GM21423 (cell line): ENCODE measurements around the gene SSTR3.
A peak's percentile ranks its signal among the peaks of the same experiment; 100 is the strongest.

Experiments
- ATAC-seq: cut with Tn5 transposase; IDR thresholded peaks from one replicate; pipeline ENCODE4 v1.9.1; 2021; ENCODE audit warnings: mild to moderate bottlenecking, moderate library complexity; ENCODE audit not compliant: unreplicated experiment

The SSTR3 gene

GRCh38 chr22:37169947-37170688 lies 42.2 kb downstream of the SSTR3 start:
- no peak for ATAC-seq

- no peak for ATAC-seq
These were observed 42.9 kb downstream of the SSTR3 start for GRCh38 chr22:37169406-37169805.

GRCh38 chr22:37167981-37168647 lies 44.2 kb downstream of the SSTR3 start:
- no peak for ATAC-seq

GRCh38 chr22:37167176-37167980 lies 44.9 kb downstream of the SSTR3 start:
- no peak for ATAC-seq

- no peak for ATAC-seq
These were observed 45.6 kb downstream of the SSTR3 start for GRCh38 chr22:37166675-37167066.

GRCh38 chr22:37165940-37166674 lies 46.2 kb downstream of the SSTR3 start:
- no peak for ATAC-seq

GRCh38 chr22:37165066-37165465 lies 47.2 kb downstream of the SSTR3 start:
- no peak for ATAC-seq

- ATAC-seq, result no peak
These were observed 47.8 kb downstream of the SSTR3 start for GRCh38 chr22:37164505-37164887.

- ATAC-seq, result peak; percentile 28
These were observed 48.4 kb downstream of the SSTR3 start for GRCh38 chr22:37163575-37164504.

- ATAC-seq, result no peak
These were observed 49.2 kb downstream of the SSTR3 start for GRCh38 chr22:37163096-37163489.

GRCh38 chr22:37162221-37163095 lies 49.8 kb downstream of the SSTR3 start:
- ATAC-seq, result peak; percentile 39

- ATAC-seq, result no peak
These were observed 50.8 kb downstream of the SSTR3 start for GRCh38 chr22:37161443-37161842.

GRCh38 chr22:37160027-37160426 lies 52.2 kb downstream of the SSTR3 start:
- ATAC-seq, result no peak

GRCh38 chr22:37158963-37159290 lies 53.4 kb downstream of the SSTR3 start:
- no peak for ATAC-seq

- ATAC-seq, result no peak
These were observed 54.6 kb downstream of the SSTR3 start for GRCh38 chr22:37157516-37158285.

GRCh38 chr22:37156686-37157435 lies 55.4 kb downstream of the SSTR3 start:
- no peak for ATAC-seq

GRCh38 chr22:37155971-37156370 lies 56.3 kb downstream of the SSTR3 start:
- ATAC-seq, result no peak
